Endodermal cell (in vitro differentiated cells): ENCODE data around the gene PF4V1. TPM values are rescaled to one million over a fixed set of nuclear protein-coding genes. Genes with fewer than 3 reads are reported as not detected.

Experiments
- DNase-seq: peaks from one replicate; pipeline ENCODE4 v3.0.0-alpha.2; 2017
- H3K27ac ChIP-seq: 2 replicates; pipeline ENCODE4 v1.5.1; 2013; ENCODE audit warnings: mild to moderate bottlenecking, low read depth, low read length, moderate library complexity
- H3K27me3 ChIP-seq: 2 replicates; pipeline ENCODE4 v1.6.1; 2013; ENCODE audit warnings: mild to moderate bottlenecking, low read length, moderate library complexity; ENCODE audit not compliant: insufficient read depth, control insufficient read depth, poor library complexity, severe bottlenecking
- H3K36me3 ChIP-seq: 2 replicates; pipeline ENCODE4 v1.7.0; 2013; ENCODE audit warnings: mild to moderate bottlenecking, low read length, moderate library complexity; ENCODE audit not compliant: control insufficient read depth, insufficient read depth
- H3K4me1 ChIP-seq: one replicate; pipeline ENCODE4 v1.7.0; 2013; ENCODE audit warnings: low read length; ENCODE audit not compliant: control insufficient read depth, insufficient read depth
- H3K4me3 ChIP-seq: 2 replicates; pipeline ENCODE4 v1.5.1; 2013; ENCODE audit warnings: mild to moderate bottlenecking, low read length, moderate library complexity
- H3K9ac ChIP-seq: 2 replicates; pipeline ENCODE4 v1.6.1; 2013; ENCODE audit warnings: mild to moderate bottlenecking, low read length, moderate library complexity; ENCODE audit not compliant: poor library complexity, severe bottlenecking; ENCODE audit errors: extremely low read depth
- H3K9me3 ChIP-seq: 2 replicates; pipeline ENCODE4 v1.6.1; 2013; ENCODE audit warnings: mild to moderate bottlenecking, low read length, moderate library complexity; ENCODE audit not compliant: control insufficient read depth
- H3K27ac Mint-ChIP-seq: 2 replicates; pipeline ENCODE4 v1.8.0; 2020; ENCODE audit warnings: mixed read lengths
- H3K27me3 Mint-ChIP-seq: 2 replicates; pipeline ENCODE4 v1.8.0; 2021; ENCODE audit warnings: mild to moderate bottlenecking, mixed read lengths; ENCODE audit not compliant: insufficient read depth
- H3K36me3 Mint-ChIP-seq: 2 replicates; pipeline ENCODE4 v1.8.0; 2020; ENCODE audit warnings: low read depth, mixed read lengths
- H3K4me1 Mint-ChIP-seq: 2 replicates; pipeline ENCODE4 v1.8.0; 2020; ENCODE audit warnings: mixed read lengths
- H3K4me3 Mint-ChIP-seq: 2 replicates; pipeline ENCODE4 v1.8.0; 2020; ENCODE audit warnings: mild to moderate bottlenecking, moderate library complexity, mixed read lengths
- H3K9me3 Mint-ChIP-seq: 2 replicates; pipeline ENCODE4 v1.8.0; 2020; ENCODE audit warnings: mild to moderate bottlenecking, mixed read lengths
- CTCF ChIP-seq: fragments of 200-600 bp; sonication (generic); conservative IDR thresholded peaks from 2 replicates; pipeline ENCODE4 v1.5.0; 2021; ENCODE audit warnings: antibody characterized with exemption, mild to moderate bottlenecking
- WGBS, 2 experiments: methylation state at CpG; one replicate each; pipeline versions ENCODE4 v1.1.5 to v1.1.7; 2013; ENCODE audit warnings: missing lambda C conversion rate in 2 of 2, mixed read lengths in 1 of 2; ENCODE audit not compliant: insufficient coverage in 1 of 2, insufficient read length in 1 of 2; 5-methylcytosine and 5-hydroxymethylcytosine counted together
- total RNA-seq, 2 donors: library from RNA; stranded (reverse); fragmentation: NEBNext Ultra II Directional in 1 of 2; extraction: Animal tissue kit (Norgen Biotek cat#: 25700) in 1 of 2; gene quantifications; 2 replicates in 1 of 2; 3 replicates in 1 of 2; pipeline ENCODE4 v1.2.1, GENCODE V29; 2021

The PF4V1 gene
- total RNA-seq, 2 donors from 2014 or later = not detected

GRCh38 chr4:73859614-73860088 is 6.6 kb downstream of the PF4V1 start:
- Mint-ChIP-seq H3K36me3 (no peaks in the 10 kb centered on the region), H3K4me3 (no peak overlapping the region), H3K4me1 (peaks cover 2% of the 10 kb centered on the region), H3K27me3 (peaks cover 13% of the 10 kb centered on the region), H3K9me3 (no peaks in the 10 kb centered on the region), H3K27ac (no peak overlapping the region)
- Histone ChIP-seq H3K27me3 (no peaks in the 10 kb centered on the region), H3K36me3 (no peaks in the 10 kb centered on the region), H3K4me1 (no peaks in the 10 kb centered on the region), H3K27ac (no peak overlapping the region), H3K9me3 (no peaks in the 10 kb centered on the region), H3K9ac (no peak overlapping the region), H3K4me3 (no peak overlapping the region)
- no peak for DNase-seq
- no peak for TF ChIP-seq CTCF

DNA sequence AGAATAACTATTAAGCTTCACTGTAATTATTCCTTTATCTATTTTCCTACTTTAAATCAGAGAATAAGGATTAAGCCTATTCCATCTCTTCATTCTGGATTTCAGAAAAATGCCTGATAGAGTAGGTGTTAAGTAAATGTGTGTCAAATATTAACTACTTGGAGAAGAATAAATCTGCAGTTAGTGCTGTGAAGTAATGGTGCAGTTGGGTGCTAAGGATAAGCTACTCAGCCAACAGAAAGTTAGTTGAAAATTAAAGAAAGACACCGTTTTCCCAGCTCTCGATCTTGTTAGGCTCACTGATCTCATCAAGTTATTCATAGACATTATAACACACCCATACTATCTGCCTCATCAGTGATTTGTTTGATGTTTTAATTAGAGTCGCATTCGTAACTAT is 7.1 kb downstream of the PF4V1 start:
- no peak for DNase-seq
- Histone ChIP-seq H3K9me3 (no peaks in the 10 kb centered on the region), H3K4me3 (no peak overlapping the region), H3K9ac (no peak overlapping the region), H3K27me3 (no peaks in the 10 kb centered on the region), H3K36me3 (no peaks in the 10 kb centered on the region), H3K4me1 (no peaks in the 10 kb centered on the region), H3K27ac (no peak overlapping the region)
- H3K27ac Mint-ChIP-seq = no peak overlapping the region
- no peak overlapping the region for H3K4me3 Mint-ChIP-seq
- H3K36me3 Mint-ChIP-seq = no peaks in the 10 kb centered on the region
- peaks cover 12% of the 10 kb centered on the region for H3K27me3 Mint-ChIP-seq
- 61% methylated on average over 4 of the region's 4 CpGs; no CpG with 5 or more reads in 1 of the 2 experiments for WGBS, 2 experiments
- TF ChIP-seq CTCF = no peak
- peaks cover 2% of the 10 kb centered on the region for H3K4me1 Mint-ChIP-seq
- H3K9me3 Mint-ChIP-seq = no peaks in the 10 kb centered on the region

DNA sequence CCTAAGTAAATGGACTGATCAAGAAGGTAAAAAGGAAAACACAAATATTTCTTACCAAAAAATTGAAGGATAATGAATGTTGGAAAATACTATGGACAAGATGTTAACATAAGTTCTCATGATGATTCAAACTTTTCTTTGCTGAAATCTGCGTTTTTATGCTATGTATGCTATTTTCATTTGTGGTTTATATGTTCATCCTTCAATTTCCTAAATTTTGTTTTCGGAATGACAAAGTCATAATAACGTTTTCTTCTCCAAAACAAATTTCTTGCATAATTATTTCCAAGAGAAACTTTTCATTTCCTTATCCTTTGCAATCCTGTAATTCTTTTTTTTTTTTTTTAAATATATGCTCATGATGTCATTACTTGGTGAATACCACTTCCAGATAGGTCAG is 7.8 kb downstream of the PF4V1 start:
- Histone ChIP-seq H3K4me3 (no peak overlapping the region), H3K4me1 (no peaks in the 10 kb centered on the region), H3K27me3 (no peaks in the 10 kb centered on the region), H3K9me3 (no peaks in the 10 kb centered on the region), H3K36me3 (no peaks in the 10 kb centered on the region), H3K9ac (no peak overlapping the region), H3K27ac (no peak overlapping the region)
- no peaks in the 10 kb centered on the region for H3K9me3 Mint-ChIP-seq
- H3K4me1 Mint-ChIP-seq = peaks cover 2% of the 10 kb centered on the region
- no peak for TF ChIP-seq CTCF
- H3K27ac Mint-ChIP-seq = no peak overlapping the region
- no peak overlapping the region for H3K4me3 Mint-ChIP-seq
- no peaks in the 10 kb centered on the region for H3K36me3 Mint-ChIP-seq
- peaks cover 7% of the 10 kb centered on the region for H3K27me3 Mint-ChIP-seq
- 87 to 89% methylated on average over 1 to 3 of the region's 3 CpGs for WGBS, 2 experiments
- DNase-seq = no peak
